ENCODE results near the gene SOBP. TPM values are rescaled to one million over a fixed set of nuclear protein-coding genes. Genes with fewer than 3 reads are reported as not detected.

Gene SOBP
- total and polyA plus RNA-seq, 9 donors, result 8.7 to 31.3 (median 25.8) TPM

GRCh38 chr6:107707346-107708275 is 217.7 kb downstream of the SOBP start:
- no peaks in the 10 kb centered on the region for H3K9me3 ChIP-seq
- no peak for DNase-seq
- no peaks in the 10 kb centered on the region for H3K27me3 ChIP-seq
- intact Hi-C loops (cut with DNase I), result loop anchor here in 1 of 4 donors (10.0 kb wide), 2 partner anchors 137 to 523 kb away; no protein-coding TSS in a partner anchor
- no peak overlapping the region for H3K4me3 ChIP-seq
- 84 to 88% (median 86%) methylated on average over 18 of the region's 18 CpGs for WGBS, 3 donors
- H3K27ac ChIP-seq, result no peak overlapping the region
- H3K36me3 ChIP-seq, result no peaks in the 10 kb centered on the region
- no peaks in the 10 kb centered on the region for H3K4me1 ChIP-seq (ENCODE audit: insufficient read depth)
- TF ChIP-seq POLR2A (IDR thresholded peaks at IDR 0.05) (no peak), CTCF (IDR thresholded peaks at IDR 0.05) (no peak), EP300 (IDR thresholded peaks at IDR 0.05) (no peak)

GRCh38 chr6:107708435-107708834 is 218.5 kb downstream of the SOBP start:
- intact Hi-C loops (cut with DNase I), result loop anchor here in 1 of 4 donors (10.0 kb wide), 2 partner anchors 136 to 524 kb away; no protein-coding TSS in a partner anchor
- DNase-seq, result no peak
- Histone ChIP-seq H3K27me3 (no peaks in the 10 kb centered on the region), H3K9me3 (no peaks in the 10 kb centered on the region), H3K4me3 (no peak overlapping the region), H3K4me1 (ENCODE audit: insufficient read depth) (no peaks in the 10 kb centered on the region), H3K27ac (no peak overlapping the region), H3K36me3 (no peaks in the 10 kb centered on the region)
- WGBS, 3 donors, result 78 to 93% (median 87%) methylated on average over 6 of the region's 6 CpGs
- TF ChIP-seq POLR2A (IDR thresholded peaks at IDR 0.05) (no peak), CTCF (IDR thresholded peaks at IDR 0.05) (no peak), EP300 (IDR thresholded peaks at IDR 0.05) (no peak)

- H3K9me3 ChIP-seq, result no peaks in the 10 kb centered on the region
- 80 to 93% (median 87%) methylated on average over 7 of the region's 7 CpGs for WGBS, 3 donors
- no peaks in the 10 kb centered on the region for H3K27me3 ChIP-seq
- intact Hi-C loops (cut with DNase I), result loop anchor here in 1 of 4 donors (10.0 kb wide), 2 partner anchors 135 to 525 kb away; no protein-coding TSS in a partner anchor
- H3K4me1 ChIP-seq (ENCODE audit: insufficient read depth), result no peaks in the 10 kb centered on the region
- no peaks in the 10 kb centered on the region for H3K36me3 ChIP-seq
- no peak overlapping the region for H3K27ac ChIP-seq
- no peak for DNase-seq
- TF ChIP-seq POLR2A (IDR thresholded peaks at IDR 0.05) (no peak), CTCF (IDR thresholded peaks at IDR 0.05) (no peak), EP300 (IDR thresholded peaks at IDR 0.05) (no peak)
- no peak overlapping the region for H3K4me3 ChIP-seq
Observed at GRCh38 chr6:107709341-107709740, 219.4 kb downstream of the SOBP start.

Other genes starting within 250 kb of the SOBP start
- gene PDSS2, start 30.6 kb upstream of the SOBP start, total RNA-seq, result 10 to 100 TPM in 6 of 7 donors, 1 to 10 TPM in 1; 8.2 to 17.5 (median 12.0) TPM
- 10 to 100 TPM in 1 of 2 donors, 1 to 10 TPM in 1; 8.3 to 15.6 TPM for gene PDSS2, start 30.6 kb upstream of the SOBP start, polyA plus RNA-seq